G401 (cell line): ENCODE measurements around the gene UBTD1. TPM values are rescaled to one million over a fixed set of nuclear protein-coding genes. Genes with fewer than 3 reads are reported as not detected.
A peak's percentile ranks its signal among the peaks of the same experiment; 100 is the strongest.

Source experiments
- DNase-seq: peaks from one replicate; pipeline ENCODE4 v3.0.0-alpha.2; 2015; ENCODE audit warnings: low spot score
- in situ Hi-C: cut with HindIII; loops from 2 replicates; pipeline ENCODE4 v1.10.0; 2016; ENCODE audit warnings: low sequenced_read_pairs, mixed read lengths
- total RNA-seq: library from RNA; depleted of rRNA; stranded (reverse); fragments of >200 nt; shearing (Covaris generic); gene quantifications from 2 replicates; pipeline ENCODE4 v1.2.3, GENCODE V29; 2014

The UBTD1 gene
- total RNA-seq, 1 experiment from 2014 or later, result 39.5 TPM

DNA sequence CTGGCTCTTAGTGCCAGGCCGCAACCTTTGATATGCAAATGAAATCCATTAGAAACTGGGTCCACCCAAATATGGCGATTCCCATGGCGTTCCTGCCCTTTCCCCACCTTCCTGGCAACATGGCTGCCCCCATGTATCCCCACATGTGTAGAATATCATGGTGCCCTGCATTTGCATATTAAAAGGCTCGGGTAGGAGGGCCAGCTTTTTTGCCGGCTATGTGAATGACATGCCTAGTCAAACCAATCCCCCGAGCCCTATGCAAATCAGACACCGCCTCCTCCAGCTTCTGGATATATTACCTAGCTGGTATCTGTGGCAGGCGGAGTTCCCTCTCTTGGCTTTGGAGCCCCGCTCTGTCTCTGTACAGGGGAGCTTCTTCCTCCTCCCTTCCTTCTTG, 18.8 kb upstream of the UBTD1 start:
- in situ Hi-C loops, result no loop called here
- DNase-seq, result no peak

DNA sequence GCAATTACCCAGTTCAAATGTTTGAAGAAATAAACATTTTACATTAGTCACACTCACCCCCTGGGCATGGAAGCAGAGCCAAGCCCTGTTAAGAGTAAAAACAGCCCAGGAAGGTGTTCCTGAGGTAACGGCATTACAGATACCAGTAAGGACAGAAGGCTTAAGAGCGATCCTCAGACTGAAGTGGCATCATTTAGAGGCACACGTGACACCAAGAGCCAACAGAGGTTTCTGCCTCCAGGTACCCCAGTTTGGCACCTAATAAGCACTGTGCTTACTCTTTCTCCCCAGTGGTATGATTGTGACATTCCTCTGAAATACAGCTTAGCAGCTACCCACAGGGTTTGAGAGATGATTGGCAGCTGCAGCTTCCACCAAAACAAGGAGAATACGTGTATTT, 17.7 kb upstream of the UBTD1 start:
- no peak for DNase-seq
- in situ Hi-C loops, result no loop called here

DNA sequence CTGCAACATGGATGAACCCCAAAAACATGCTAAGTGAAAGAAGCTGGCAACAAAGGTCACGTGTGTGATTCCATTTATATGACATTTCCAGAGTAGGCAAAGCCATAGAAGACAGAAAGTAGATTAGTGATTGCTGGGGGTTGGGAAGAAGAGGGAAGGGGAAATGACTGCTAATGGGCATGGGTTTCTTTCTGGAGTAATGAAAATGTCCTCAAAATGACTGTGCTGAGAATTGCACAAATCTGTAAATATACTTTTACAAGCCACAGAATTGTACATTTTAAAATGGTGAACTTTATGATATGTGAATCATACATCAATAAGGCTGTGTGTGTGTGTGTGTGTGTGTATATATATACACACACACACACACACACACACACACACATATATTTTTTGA, 16.3 kb upstream of the UBTD1 start:
- in situ Hi-C loops, result no loop called here
- DNase-seq, result no peak

DNA sequence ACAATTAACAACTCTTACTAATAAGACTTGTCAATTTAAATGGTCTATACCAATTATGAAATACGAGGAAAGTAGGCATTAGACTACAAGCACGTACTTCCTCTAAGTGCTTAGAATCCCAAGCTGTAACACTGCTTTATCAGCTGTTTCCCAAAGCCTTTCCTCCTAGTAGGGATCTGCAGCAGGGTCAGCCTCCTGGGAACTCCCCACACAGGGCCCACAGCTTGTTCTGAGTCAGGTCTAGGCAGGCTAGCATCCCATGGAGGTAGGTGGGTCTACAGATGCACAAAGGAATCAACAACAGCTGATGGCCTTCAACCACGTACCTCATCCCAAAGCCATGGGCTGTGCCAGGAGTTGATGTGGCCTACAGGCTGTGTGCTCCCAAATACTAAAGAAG, 15.2 kb upstream of the UBTD1 start:
- DNase-seq, result no peak
- in situ Hi-C loops, result no loop called here

DNA sequence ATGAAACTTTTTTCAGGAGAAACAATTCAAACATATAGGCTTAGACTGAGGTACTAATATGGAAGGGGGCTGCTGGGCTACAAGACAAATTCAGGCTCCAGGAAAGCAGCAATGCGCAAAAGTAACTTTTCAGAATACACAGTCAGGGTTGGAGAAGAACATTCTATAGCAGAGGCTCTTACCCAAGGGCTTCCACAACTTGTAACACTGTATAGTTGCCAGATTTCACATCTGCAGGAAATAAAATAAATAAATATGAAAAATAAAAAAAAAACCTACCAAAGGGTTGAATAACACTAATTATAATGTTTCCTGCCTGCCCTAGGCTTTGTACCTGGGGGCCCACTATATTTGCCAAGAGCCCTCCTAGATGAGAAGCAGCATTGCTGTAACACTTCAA, 14.8 kb upstream of the UBTD1 start:
- in situ Hi-C loops, result no loop called here
- DNase-seq, result no peak

DNA sequence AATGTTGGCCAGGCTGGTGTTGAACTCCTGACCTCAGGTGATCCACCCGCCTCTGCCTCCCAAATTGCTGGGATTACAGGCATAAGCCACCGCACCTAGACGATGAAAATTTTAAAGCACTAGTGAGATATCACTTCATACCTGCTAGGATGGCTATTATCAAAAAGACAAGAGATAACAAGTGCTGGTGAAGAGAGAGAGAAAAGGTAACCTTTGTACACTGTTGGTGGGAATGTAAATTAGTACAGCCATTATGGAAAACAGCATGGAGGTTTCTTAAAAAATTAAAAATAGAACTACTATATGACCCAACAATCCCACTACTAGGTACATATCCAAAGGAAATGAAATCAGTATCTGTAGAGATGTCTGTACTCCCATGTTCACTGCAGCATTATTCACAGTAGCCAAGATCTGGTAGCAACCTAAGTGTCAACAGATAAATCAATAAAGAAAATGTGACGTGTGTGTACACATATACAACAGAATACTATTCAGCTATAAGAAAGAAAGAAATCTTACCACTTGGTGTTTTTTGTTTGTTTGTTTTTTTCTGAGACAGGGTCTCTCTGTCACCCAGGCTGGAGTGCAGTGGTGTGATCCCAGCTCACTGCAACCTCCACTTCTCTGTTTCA, 13.0 kb upstream of the UBTD1 start:
- DNase-seq, result no peak
- in situ Hi-C loops, result no loop called here

DNA sequence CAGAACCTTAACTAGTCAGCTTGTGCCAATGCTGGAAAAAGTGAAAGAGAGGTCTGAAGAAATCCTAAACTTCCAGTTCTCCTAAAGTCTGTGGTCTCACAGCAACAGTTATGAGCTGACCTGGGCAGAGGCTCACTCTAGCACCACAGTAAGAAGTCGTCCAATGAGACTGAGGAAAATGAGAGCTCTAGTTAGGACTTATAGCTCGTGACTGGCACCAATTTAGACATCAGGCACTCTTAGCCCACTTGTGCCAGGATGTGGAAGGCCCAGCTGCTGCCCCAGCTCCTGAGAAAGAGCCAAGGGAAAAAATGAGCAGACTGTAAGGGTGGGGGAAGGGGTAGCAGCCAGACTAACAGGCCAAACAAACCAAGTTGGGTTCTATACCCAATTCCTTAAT, 8.1 kb upstream of the UBTD1 start:
- in situ Hi-C loops, result no loop called here
- DNase-seq, result peak; percentile 54

DNA sequence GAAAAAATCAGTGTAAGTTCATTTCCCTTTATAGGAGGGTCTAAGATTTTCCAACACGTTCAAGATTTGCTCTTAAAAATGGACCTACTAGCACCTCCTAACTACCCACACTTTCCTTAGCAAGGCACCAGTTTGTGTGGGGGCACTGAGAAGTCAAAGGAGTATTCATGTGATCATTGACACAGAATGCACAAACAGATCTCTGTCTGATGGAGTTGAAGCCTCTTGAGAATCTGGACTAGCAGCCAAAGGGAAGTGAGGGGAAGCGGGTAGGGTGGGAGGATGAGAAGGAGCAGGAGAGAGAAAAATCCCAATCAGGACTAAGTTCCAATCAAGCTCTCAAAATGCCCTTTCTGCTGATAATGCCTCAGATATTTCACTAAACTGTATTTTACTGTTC, 4.6 kb upstream of the UBTD1 start:
- DNase-seq, result peak; percentile 37
- in situ Hi-C loops, result no loop called here

DNA sequence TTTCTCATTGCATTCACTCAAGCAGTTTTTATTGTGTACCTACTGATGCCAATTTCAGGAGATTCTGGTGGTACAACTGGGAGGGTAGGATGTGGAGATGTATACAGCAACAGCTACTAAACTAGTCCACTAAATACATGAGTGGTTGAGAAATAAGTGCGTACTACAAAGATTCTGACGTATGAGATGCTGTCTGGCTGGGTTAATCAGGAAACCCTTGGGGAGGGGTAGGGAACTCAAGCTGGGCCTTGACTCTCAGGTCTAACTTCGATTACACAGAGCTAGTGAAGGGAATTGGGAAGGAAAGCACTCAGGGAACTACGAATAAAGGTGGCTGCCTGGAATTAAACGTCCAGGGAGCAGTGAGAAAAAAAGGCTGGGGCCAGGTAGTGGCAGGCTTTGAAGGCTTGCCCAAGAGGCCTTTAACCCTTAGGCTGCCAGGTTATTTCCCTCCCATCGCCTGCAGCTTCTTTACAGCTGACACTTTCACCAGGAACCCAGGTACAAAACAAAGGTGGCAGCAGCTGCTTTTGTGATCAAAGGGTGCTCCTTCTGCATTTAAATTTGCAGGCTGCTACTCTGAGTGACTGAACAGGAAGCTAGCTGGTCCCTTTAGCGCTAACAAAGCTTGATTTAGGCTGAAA, 3.7 kb upstream of the UBTD1 start:
- in situ Hi-C loops, result no loop called here
- peak; percentile 35 for DNase-seq

DNA sequence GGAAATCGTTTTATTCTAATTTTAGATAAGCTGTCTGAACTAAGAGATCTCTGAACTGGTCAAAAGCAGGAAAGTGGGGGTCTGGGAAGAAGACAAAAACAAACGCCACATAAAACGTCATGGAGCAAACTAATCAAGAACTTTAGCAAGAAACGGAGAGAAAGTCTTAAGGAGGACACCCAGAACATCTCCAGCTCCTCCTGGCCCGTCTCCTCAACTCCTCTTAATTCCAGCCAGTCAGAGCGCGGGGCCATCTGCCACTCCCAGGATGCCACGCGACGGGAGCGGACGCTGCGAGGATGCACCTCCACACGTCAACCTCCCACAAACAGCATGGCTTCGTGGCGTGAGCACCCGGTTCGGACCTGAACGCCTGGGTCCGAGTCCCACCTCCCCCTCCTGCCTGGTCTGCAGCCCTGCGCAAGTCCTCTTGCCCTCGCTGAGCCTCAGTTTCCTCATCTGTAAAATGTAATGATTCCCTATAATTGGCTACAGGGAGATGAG, 1.1 kb upstream of the UBTD1 start:
- in situ Hi-C loops, result no loop called here
- DNase-seq, result peak; percentile 89

DNA sequence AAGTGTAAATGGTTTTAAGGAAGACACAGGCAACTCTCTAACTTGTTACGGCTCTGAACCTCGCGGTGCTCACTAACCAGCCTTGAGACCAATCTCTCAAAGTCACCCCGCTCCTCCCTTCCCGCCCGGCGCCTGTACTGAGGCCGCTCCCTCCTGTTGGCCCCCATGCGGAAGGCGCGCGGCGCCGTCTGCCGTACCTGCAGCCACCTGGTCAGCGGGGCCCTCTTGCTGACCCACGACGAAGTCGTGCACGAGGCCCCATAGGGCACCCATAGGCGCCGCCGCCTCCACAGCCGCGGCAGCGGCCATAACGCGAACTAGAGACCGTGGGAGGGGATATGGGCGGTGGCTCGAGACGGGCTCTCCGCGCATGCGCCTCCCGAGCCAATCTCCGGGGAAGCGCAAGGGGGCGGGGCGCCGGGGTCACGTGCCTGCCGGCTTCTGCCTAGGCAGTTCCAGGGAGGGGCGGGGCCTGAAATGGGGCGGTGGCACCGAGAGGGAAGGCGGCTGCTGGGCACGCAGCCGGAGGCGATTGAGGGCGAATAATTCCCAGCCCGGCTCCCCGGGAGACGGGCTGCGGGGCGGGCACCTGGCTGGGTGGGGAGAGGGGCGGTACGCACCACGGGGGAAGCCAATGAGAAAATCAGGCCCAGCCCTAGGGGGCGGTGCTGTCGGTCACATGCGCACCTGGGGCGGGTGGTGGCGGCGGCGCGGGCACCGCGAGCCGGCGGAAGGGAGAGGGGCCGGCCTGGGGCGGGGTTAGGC, 466 bp upstream of the UBTD1 start, which contains the start of gene MMS19:
TSS of gene MMS19 (minus strand) at position 347 of the 765 bp plus-strand sequence. CDS start at position 309, 38 bp downstream.
- DNase-seq, result peak; percentile 95
- in situ Hi-C loops, result no loop called here

DNA sequence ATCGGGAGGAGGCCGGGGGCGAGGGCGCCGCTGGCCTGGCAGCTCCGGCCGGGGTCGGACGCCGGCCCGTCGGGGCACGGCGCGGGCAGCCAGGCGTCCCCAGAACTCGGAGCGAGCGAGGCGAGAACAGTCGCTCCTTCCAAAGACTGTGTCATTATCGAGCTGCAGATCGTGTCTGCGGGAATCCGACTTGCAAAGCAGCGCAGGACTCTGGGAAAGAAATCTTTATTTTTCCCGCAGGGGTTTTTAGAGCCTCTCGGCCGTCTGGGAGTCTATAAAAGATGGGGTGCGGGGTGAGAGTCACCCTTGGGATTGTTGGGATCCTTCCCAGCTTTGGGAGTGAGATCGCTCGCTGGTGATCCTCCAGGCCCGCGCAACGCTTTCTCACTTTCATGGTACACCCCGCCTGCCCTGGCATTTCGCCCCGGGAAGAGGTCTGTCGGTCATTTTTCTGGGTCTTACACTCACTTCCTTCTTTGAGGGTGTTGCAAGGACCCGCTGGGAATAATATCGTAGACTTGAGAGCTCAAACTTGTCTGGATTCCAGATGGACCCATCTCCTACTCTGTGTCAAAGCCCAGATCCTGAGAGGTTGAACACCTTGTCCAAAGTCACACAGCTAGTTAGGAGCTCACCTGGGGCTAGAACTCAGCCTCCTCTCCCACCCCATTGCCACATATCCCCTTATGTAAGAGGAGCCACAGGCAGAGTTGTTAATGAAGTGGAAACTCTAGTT, 1.0 kb downstream of the UBTD1 start:
- DNase-seq, result peak; percentile 57
- in situ Hi-C loops, result no loop called here

DNA sequence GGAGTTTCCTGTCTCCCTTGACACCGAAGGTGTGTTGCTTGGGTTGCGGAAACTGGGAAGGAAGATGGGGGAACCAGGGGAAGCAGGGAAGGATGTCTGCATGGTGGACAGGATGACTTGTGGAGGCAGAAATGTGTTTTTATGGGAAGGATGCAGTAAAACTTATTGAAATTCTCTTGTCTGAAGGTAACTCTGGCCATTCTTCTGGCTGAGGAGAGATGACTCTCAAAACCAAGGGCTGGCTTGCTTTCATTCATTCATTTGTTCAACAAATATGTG, 1.5 kb downstream of the UBTD1 start:
- DNase-seq, result no peak
- in situ Hi-C loops, result no loop called here

DNA sequence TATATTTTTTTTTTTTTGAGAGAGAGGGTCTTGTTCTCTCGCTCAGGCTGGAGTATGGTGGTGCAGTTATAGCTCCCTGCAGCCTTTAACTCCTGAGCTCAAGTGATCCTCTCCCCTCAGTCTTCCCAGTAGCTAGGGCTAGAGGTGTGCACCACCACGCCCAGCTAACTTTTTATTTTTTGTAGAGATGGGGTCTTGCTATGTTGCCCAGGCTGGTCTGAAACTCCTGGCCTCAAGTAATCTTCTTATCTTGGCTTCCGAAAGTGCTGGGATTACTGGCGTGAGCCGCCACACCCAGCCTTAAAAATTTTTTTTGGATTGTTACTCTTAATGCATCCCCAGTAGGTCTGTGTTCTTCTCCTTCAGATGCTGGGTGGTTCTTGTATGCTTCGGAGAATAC, 4.2 kb downstream of the UBTD1 start:
- in situ Hi-C loops, result no loop called here
- no peak for DNase-seq

DNA sequence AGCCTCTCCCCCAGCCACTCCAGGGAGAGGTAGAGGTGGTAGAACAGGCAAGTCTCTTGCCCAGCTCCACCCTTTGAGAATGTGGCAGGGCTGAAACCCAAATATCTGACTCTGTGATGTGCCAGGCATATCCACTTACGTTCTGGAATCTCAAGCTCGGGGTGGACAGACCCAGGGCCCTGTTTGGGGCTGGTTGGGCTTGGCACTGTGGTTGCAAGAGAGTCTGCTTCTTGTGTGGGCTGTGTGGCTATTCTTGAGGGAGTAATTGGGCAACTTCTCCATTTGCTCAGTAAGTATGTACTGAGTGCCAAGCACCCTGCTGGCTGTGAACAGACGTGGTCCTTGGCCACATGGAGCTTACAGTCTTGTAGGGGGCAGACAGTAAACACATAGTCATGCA, 4.7 kb downstream of the UBTD1 start:
- DNase-seq, result no peak
- in situ Hi-C loops, result no loop called here

DNA sequence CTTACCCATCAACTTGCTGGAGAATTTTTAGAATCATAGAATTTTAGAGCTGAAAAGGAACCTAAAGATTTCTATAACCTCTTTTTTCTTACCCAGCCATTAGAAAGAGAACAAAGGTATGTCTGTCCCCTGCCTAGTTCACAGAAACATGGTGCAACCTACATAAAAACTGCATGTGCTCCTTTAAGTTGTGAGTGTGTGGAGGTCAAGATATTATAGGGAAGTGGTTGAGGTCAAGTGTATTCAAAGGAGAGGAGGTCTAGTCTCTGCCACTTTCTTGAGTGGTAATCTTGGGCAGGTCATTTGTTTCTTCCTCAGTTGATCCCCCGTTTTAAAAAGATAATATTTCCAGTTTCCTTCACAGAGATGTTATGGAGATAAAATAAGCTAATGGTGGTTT, 6.4 kb downstream of the UBTD1 start:
- in situ Hi-C loops, result no loop called here
- DNase-seq, result no peak

DNA sequence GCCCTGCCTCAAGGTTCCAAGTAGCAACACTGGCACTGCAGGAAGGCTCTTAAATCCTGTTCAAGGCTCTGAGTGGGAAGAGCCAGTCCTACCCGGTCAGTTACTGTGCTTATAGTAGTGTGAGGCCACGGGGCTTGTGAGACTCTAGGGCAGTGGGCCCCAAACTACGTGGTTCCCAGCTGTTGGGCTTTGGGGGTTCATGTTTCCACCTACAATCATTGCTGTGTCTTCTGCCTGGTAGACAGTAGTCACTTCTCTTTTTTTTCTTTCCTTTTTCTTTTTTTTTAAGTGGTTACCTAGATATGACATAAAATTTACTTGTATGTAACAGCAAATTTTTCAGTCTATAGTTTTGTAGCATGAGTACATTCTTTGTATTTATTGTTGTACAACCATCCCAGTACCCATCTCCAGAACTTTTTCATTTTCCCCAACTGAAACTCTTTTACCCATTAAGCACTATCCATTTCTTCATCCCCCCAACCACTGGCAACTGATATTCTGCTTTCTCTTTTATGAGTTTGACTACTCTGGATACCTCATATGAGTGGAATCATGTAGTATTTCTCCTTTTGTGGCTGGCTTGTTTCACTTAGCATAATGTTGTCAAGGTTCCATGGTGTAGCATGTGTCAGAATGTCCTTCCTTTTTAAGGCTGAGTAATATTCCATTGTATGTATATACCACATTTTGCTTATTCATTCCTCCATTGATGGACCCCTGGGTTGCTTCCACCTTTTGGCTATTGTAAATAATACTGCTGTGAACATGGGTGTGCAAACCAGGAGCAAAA, 7.7 kb downstream of the UBTD1 start:
- in situ Hi-C loops, result no loop called here
- no peak for DNase-seq

DNA sequence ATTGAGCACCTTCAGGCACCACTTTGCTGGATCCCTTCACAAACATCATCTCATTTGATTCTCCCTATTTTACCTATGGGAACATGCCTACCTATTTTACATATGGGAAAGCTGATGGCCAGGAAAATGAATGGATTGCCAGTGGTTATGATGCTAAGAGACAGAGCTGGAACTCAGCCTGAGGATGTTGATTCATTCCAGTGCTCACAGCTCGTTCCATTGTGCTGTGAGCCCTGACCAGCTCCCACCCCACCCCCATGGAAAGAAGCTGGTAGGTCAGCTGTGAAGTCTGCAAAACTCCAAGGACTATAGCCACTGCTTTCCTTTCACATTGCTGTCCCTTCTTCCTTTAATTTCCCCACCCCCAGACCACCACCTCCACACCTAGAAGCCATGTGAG, 9.6 kb downstream of the UBTD1 start:
- DNase-seq, result no peak
- in situ Hi-C loops, result no loop called here

DNA sequence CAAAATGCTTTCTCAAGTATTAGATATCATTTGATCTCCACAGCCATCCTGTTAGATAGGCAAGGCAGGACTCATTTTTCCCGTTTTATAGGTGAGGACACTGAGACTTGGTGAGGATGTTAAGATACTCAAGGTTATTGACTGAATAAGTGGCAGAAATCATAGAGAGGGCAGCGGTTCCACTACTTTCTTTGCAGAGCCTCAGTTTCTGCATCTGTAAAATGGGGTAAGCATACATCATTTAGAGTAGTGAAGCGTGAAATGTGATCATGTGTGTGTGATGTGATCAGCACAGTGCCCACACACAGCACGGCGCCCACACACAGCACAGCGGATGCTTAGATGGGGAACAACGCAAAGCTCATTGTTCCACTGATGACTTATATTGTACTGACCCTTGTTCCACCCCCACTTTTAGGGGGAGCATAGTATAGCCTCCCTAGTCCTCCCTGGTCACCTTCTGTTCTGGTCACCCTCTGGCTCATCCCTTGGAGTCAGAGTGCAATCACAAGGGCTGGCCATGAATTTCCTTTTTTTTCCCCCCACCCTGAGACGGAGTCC, 10.5 kb downstream of the UBTD1 start:
- DNase-seq, result no peak
- in situ Hi-C loops, result no loop called here
